ENCODE measurements around the gene EDRF1.

The EDRF1 gene

DNA sequence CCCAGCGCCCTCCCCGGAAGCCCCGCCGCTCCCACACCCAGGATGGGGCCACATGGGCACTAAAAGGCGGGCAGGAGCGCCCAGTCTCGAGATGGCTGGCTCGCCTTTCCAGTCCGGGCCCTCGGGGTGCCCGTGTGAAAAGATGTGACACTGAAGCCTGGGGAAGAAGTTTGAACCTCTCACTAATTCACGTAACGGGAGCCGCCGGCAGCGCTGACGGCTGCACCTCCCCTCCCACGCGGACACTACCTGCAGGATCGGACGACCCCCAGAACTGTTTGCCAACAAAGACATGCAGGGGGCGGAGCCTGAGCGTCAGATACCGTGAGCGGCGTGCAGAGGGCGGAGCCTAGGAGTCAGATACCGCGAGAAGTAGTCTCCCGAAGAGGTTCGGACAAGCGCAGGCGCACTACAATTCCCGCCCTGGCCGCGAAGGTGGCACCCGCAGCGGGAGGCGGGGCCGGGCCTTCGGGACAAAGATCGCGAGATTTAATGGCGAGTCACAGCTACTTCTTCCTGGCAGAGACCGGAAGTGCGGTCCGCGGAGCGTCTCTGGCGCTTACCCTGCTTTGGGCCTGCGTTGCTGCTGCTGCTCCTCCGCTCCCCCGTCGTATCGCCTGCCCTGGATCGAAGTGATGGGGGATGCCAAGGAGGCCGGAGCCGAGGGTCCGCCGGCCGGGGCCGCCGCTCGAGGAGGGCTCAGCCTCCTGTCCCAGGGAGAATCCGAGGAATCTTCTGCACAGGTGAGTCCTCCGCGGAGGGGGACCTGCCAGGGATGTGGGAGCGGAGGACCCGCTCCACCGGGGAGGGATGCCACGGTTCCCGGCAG lies at the start of gene EDRF1 (continued):
- TF ChIP-seq, protein P1, sequence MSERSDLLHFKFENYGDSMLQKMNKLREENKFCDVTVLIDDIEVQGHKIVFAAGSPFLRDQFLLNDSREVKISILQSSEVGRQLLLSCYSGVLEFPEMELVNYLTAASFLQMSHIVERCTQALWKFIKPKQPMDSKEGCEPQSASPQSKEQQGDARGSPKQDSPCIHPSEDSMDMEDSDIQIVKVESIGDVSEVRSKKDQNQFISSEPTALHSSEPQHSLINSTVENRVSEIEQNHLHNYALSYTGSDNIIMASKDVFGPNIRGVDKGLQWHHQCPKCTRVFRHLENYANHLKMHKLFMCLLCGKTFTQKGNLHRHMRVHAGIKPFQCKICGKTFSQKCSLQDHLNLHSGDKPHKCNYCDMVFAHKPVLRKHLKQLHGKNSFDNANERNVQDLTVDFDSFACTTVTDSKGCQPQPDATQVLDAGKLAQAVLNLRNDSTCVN (tag by site-specific recombination; optimal IDR thresholded peaks at IDR 0.05): peak; percentile 48
- TF ChIP-seq ZNF175 (tag by site-specific recombination; IDR thresholded peaks at IDR 0.05) (no peak), YY1 (tag by site-specific recombination; IDR thresholded peaks at IDR 0.05) (0 out of 2 replicates have a peak, but pooled peaks have one; percentile 53), ZNF223 (tag by site-specific recombination; IDR thresholded peaks at IDR 0.05) (no peak), OSR2 (tag by site-specific recombination; IDR thresholded peaks at IDR 0.05) (no peak), PRDM1 (tag by site-specific recombination; IDR thresholded peaks at IDR 0.05) (no peak), SP3 (tag by site-specific recombination; IDR thresholded peaks at IDR 0.05) (peak; percentile 97), ZNF121 (tag by site-specific recombination; IDR thresholded peaks at IDR 0.05) (no peak), ZNF10 (tag by site-specific recombination; IDR thresholded peaks at IDR 0.05) (peak; percentile 24; the same call in 1 of the 2 replicates), KLF17 (tag by site-specific recombination; IDR thresholded peaks at IDR 0.05) (0 out of 2 replicates have a peak, but pooled peaks have one; percentile 39), KLF16 (tag by site-specific recombination; IDR thresholded peaks at IDR 0.05) (peak; percentile 82), ZNF600 (tag by site-specific recombination; IDR thresholded peaks at IDR 0.05) (peak; percentile 69), ZNF335 (tag by site-specific recombination; conservative IDR thresholded peaks at IDR 0.05) (peak; percentile 95), ZNF555 (tag by site-specific recombination; conservative IDR thresholded peaks at IDR 0.05) (no peak), ZNF791 (tag by site-specific recombination; IDR thresholded peaks at IDR 0.05) (no peak), ZNF280D (tag by site-specific recombination; IDR thresholded peaks at IDR 0.05) (no peak), ZNF549 (tag by site-specific recombination; IDR thresholded peaks at IDR 0.05) (no peak), ZNF324 (tag by site-specific recombination; IDR thresholded peaks at IDR 0.05) (peak; percentile 75; the same call in 1 of the 2 replicates), ZNF391 (tag by site-specific recombination; IDR thresholded peaks at IDR 0.05; ENCODE audit: borderline replicate concordance, low read depth) (peak; percentile 65; the same call in 1 of the 2 replicates), ZNF561 (tag by site-specific recombination; IDR thresholded peaks at IDR 0.05; ENCODE audit: borderline replicate concordance) (peak; percentile 75; the same call in 1 of the 2 replicates), SP2 (tag by site-specific recombination; IDR thresholded peaks at IDR 0.05) (peak; percentile 93), ZNF362 (tag by site-specific recombination; IDR thresholded peaks at IDR 0.05) (no peak), ZNF146 (tag by site-specific recombination; IDR thresholded peaks at IDR 0.05) (no peak), ZNF114 (tag by site-specific recombination; IDR thresholded peaks at IDR 0.05) (no peak), IKZF3 (tag by site-specific recombination; IDR thresholded peaks at IDR 0.05) (peak; percentile 52; the same call in 1 of the 2 replicates), ZNF701 (tag by site-specific recombination; IDR thresholded peaks at IDR 0.05) (no peak)
- TF ChIP-seq, protein P2, sequence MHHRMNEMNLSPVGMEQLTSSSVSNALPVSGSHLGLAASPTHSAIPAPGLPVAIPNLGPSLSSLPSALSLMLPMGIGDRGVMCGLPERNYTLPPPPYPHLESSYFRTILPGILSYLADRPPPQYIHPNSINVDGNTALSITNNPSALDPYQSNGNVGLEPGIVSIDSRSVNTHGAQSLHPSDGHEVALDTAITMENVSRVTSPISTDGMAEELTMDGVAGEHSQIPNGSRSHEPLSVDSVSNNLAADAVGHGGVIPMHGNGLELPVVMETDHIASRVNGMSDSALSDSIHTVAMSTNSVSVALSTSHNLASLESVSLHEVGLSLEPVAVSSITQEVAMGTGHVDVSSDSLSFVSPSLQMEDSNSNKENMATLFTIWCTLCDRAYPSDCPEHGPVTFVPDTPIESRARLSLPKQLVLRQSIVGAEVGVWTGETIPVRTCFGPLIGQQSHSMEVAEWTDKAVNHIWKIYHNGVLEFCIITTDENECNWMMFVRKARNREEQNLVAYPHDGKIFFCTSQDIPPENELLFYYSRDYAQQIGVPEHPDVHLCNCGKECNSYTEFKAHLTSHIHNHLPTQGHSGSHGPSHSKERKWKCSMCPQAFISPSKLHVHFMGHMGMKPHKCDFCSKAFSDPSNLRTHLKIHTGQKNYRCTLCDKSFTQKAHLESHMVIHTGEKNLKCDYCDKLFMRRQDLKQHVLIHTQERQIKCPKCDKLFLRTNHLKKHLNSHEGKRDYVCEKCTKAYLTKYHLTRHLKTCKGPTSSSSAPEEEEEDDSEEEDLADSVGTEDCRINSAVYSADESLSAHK (tag by site-specific recombination; IDR thresholded peaks at IDR 0.05): 0 out of 2 replicates have a peak, but pooled peaks have one; percentile 12
- TF ChIP-seq, protein P3, sequence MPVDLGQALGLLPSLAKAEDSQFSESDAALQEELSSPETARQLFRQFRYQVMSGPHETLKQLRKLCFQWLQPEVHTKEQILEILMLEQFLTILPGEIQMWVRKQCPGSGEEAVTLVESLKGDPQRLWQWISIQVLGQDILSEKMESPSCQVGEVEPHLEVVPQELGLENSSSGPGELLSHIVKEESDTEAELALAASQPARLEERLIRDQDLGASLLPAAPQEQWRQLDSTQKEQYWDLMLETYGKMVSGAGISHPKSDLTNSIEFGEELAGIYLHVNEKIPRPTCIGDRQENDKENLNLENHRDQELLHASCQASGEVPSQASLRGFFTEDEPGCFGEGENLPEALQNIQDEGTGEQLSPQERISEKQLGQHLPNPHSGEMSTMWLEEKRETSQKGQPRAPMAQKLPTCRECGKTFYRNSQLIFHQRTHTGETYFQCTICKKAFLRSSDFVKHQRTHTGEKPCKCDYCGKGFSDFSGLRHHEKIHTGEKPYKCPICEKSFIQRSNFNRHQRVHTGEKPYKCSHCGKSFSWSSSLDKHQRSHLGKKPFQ (tag by site-specific recombination; IDR thresholded peaks at IDR 0.05): 0 out of 2 replicates have a peak, but pooled peaks have one; percentile 22

Measured in HEK293 (cell line).